K562 (cell line): ENCODE data around the gene NAALAD2. TPM values are rescaled to one million over a fixed set of nuclear protein-coding genes. Genes with fewer than 3 reads are reported as not detected.

ENCODE experiments used
- GATAD2A ChIP-seq: fragments of 450-650 bp; IDR thresholded peaks from 2 replicates; pipeline ENCODE4 v1.6.1; 2017
- ZBTB40 ChIP-seq, 2 experiments: fragments of 450-650 bp in 1 of 2; sonication (generic) in 1 of 2; formaldehyde crosslinking in 1 of 2; IDR thresholded peaks; 2 replicates each; pipeline versions ENCODE4 v1.7.1 to v1.9.0; 2016 to 2022; ENCODE audit warnings: inconsistent platforms in 1 of 2, mild to moderate bottlenecking in 1 of 2, missing genetic modification reagents in 1 of 2
- ZNF431 ChIP-seq: sonication (generic); formaldehyde crosslinking; IDR thresholded peaks from 2 replicates; pipeline ENCODE4 v1.8.0; 2022; ENCODE audit warnings: mild to moderate bottlenecking, missing genetic modification reagents
- polyA plus RNA-seq, 8 experiments: library from polyadenylated mRNA; depleted of rRNA in 4 of 8; stranded (reverse) in 5 of 8; unstranded in 3 of 8; fragments of >200 nt; fragmentation: Nextera tagmentation in 2 of 8; fragmentation: Illumina TruSeq in 1 of 8; extraction: Ambion mirVana in 2 of 8; extraction: Trizol in 1 of 8; gene quantifications; 2 replicates each; pipeline versions ENCODE4 v1.2.1 to v1.2.3, GENCODE V29; 2011 to 2014; ENCODE audit warnings: inconsistent platforms in 1 of 8, missing spikeins in 1 of 8
- total RNA-seq, 7 experiments: library from RNA; depleted of rRNA in 6 of 7; stranded (reverse); fragments of >200 nt in 6 of 7; fragmentation: Illumina TruSeq in 2 of 7; extraction: Trizol in 2 of 7; gene quantifications; 2 replicates each; pipeline versions ENCODE4 v1.2.1 to v1.2.3, GENCODE V29; 2011 to 2021; ENCODE audit warnings: low replicate concordance in 1 of 7

The NAALAD2 gene
- total and polyA plus RNA-seq, 9 of the 15 experiments (the other 6 are each of a cell fraction or from before 2014, with no cell fraction given): 0.05 to 0.24 (median 0.12) TPM

- TF ChIP-seq ZBTB40 (IDR thresholded peaks at IDR 0.05): peak; percentile 50; the same call in 1 of the 2 replicates
- TF ChIP-seq ZBTB40 (CRISPR knock-in tag; IDR thresholded peaks at IDR 0.05): no peak
- TF ChIP-seq GATAD2A: no peak
- no peak for TF ChIP-seq ZNF431 (CRISPR knock-in tag)
Observed at GRCh38 chr11:90218606-90219005, 84.1 kb downstream of the NAALAD2 start (continued).
